NCI-H1436 treated with DMSO at 0.1 percent for 48 hours (cell line): ENCODE results near the gene ORAI2.
"Not testable (repeated sequence)": the region's sequence is repeated elsewhere in the genome, so short reads cannot be mapped to it uniquely, and the experiment has no call there.

ENCODE experiments used
- DNase-seq: peaks from one replicate; lab custom pipeline; 2025; lab: John Stamatoyannopoulos, UW

Gene ORAI2

DNA sequence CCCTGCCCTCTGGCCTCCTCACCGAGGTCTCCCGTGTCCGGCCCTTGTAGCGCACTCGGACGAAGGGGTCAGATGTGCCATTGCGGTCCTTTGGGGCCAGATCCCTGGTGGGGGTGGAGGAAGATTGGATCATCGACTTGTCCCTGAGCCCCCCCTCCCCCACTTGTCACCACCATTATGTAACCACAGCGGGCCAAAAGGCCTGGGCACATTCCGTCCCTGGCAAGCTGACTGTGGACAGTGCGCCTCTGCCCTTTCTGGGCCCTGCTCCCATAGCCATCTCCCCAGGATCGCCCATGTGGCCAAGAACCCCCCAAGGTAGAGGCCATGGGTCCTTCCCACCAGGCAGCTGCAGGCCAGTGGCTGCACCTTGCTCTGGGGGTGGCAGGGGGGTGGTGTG, 69.8 kb downstream of the ORAI2 start:
- DNase-seq = not testable (repeated sequence)

DNA sequence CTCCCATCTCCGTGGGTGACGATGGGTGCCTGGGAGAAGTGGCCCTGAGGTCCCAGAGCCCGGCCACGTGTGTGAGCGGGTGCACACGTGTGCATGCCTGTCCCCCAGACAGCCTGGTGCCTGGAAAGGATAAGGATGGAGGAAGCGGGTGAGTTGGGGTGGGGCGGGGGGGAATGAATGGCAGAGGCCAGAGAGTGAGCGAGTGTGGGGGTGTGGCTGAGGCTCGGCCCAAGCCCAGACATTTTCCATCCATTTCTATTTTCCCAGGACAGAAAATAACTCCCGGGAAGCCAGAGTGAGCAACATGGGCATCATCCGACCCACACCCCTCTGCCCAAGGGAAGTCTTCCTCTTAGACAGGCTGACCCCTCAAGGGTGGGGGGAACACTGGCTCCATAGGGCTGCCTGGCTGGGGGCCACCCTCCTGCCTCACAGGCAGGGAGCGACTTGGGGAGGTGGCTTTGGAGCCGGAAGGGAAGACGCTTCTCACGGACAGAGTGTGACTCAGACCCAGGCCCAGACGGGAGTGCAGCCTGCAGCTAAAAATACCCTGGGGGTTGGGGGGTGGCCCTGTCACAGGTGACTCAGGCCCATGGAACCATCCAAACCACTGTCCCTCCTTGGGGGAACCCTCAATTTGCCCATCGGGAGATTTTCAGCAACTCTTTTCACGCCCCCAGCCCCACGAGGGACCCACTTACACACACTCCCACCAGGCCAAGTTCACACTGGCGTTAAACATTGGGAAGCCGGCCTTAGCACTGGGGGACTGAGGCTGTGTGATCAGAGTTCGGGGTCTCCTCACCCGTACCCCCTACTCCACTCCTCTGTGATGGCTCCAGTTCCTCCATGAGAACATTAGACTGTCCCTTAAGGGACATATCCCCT, 72.2 kb downstream of the ORAI2 start:
- DNase-seq = not testable (repeated sequence)
